ENCODE measurements around the gene SPOCK2.

GRCh38 chr10:72121389-72121788, 33.0 kb upstream of the SPOCK2 start:
- no peak for TF ChIP-seq YY1 (IDR thresholded peaks at IDR 0.05; ENCODE audit: low read depth)
- no peak for TF ChIP-seq NRF1 (IDR thresholded peaks at IDR 0.05; ENCODE audit: low read depth, low read length)
- no peak for TF ChIP-seq CTCF (IDR thresholded peaks at IDR 0.05)
- no peak for TF ChIP-seq JUND (IDR thresholded peaks at IDR 0.05)
- TF ChIP-seq EP300 (IDR thresholded peaks at IDR 0.05; ENCODE audit: borderline replicate concordance in 1 of 2, low read depth in 1 of 2, low read length in 1 of 2), result no peak
- no peak for TF ChIP-seq TAF1 (IDR thresholded peaks at IDR 0.05; ENCODE audit: borderline replicate concordance, low read depth, low read length)
- TF ChIP-seq GATA2 (CRISPR knock-in tag; IDR thresholded peaks at IDR 0.05), result no peak
- TF ChIP-seq GABPA (IDR thresholded peaks at IDR 0.05; ENCODE audit: low read depth), result no peak
